GM19467 (cell line): ENCODE data around the gene MED8.
"Not testable (repeated sequence)": the region's sequence is repeated elsewhere in the genome, so short reads cannot be mapped to it uniquely, and the experiment has no call there.

ENCODE experiments used
- ATAC-seq: cut with Tn5 transposase; IDR thresholded peaks from one replicate; pipeline ENCODE4 v1.9.1; 2021; ENCODE audit warnings: mild to moderate bottlenecking, moderate library complexity; ENCODE audit not compliant: unreplicated experiment

Gene MED8

DNA sequence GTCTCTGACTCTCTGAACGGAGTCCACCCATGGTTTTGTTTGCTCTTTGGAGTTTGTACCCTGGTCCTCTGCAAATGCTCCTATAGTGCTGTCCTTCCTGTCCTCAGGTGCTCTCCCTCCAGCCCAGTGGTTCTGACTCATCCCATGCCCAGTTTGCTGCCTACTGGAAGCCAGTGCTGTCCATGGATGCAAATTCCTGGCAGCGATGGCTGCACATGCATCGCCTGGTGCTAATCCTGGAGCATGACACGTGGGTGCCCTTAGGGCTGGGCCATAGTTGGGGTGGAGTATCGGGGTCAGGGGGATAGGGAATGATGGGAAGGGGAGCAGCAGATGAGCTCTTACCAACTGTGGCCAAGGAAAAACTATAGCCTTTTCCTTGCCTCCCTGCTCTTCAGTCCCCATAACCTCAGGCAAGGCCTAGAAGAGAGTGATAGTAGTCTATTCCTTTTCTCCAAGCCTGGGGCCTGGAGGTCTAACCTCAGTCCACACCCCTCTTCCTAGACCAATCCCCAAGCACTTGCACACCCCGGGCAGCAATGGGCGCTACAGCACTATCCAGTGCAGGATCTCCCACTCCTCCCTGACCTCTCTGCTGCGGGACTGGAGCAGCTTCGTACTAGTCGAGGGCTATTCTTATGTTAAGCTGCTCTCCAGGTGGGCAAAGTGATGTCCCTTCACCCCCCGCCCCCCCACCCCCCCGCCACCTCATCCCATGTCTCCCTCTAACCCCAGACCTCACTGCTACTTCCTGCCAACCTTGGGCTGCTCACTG is 32.6 kb upstream of the MED8 start:
- no peak for ATAC-seq

DNA sequence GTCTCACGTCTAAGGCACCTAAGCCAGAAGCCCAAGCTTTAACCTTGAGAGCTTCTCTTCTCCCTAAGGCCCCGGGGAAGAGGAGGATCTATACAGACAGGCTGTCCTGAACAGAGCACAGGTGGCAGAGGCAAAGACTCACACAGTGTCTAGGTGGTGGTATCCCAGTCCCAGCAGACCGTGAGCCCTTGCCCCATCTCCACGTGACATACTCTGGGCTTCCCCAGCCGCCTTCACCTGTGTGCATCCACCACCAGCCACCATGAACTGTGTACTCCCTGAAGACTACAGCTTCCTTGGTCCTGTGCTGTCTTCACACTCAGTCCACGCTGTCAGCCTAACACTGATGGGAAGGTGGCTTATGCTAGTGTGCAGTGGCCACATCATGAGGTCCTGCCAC is 31.8 kb upstream of the MED8 start:
- ATAC-seq = no peak

DNA sequence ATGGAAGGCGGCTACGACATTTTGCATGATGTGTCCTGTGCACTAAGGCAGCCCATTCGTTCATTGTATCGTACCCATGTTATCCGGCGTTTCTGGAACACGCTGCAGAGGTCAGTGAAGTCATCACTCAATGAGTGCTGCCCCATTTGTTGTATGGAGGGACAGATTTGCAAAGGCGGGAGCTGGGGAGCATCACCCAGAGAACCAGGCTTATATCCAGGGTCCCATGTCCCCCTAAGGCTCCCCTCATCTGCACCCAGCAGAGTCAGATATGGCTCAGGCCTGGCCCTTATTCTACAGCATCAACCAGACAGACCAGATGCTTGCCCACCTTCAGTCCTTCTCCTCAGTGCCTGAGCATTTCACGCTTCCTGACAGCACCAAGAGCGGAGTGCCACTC is 31.3 kb upstream of the MED8 start:
- ATAC-seq = no peak

GRCh38 chr1:43419627-43420425 is 30.2 kb upstream of the MED8 start:
- no peak for ATAC-seq

GRCh38 chr1:43418858-43419257 is 29.3 kb upstream of the MED8 start:
- ATAC-seq = no peak

DNA sequence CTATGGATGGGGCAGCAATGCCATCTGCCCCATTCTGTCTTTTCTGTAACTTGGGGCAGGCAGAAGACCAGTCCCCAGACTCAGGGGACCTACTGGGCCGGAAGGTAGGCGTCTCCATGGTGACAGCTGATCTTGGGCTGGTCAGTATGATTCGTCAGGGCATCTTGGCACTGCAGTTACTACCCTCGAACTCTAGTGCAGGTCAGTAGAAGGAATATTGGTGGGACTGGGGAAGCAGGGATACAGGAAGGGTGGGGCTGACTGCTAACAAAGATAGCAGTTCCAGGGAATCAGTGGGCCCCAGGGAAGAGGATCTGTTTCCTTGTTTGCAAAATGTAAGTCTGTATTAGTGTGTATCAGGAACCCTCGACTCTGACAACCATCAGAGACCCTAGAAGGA is 26.3 kb upstream of the MED8 start:
- ATAC-seq = no peak

DNA sequence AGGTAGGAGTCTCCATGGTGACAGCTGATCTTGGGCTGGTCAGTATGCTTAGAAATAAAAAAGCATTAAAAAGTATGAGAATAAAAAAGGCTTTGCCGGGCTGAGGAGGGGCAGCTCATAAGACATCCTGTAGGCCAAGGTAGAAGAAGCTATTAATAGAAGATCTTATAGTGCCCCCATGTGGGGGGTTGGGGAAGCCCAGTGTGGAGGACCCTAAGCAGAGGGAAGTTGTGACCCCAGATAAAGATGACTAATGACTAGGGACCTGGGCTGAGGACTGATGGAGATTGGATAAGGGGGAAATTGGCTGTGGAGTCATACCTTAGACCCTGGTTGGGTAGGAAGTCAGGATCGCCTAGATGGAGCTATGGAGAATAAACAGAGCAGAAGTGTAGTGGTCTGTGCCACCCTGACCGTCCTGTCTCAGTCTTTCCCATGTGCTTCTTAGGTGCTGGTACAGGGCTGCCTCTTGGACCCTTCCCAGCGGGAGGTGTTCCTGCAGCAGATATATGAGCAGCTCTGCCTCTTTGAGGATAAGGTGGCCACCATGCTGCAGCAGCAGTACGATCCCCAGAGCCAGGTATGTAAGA is 25.1 kb upstream of the MED8 start:
- ATAC-seq = no peak

DNA sequence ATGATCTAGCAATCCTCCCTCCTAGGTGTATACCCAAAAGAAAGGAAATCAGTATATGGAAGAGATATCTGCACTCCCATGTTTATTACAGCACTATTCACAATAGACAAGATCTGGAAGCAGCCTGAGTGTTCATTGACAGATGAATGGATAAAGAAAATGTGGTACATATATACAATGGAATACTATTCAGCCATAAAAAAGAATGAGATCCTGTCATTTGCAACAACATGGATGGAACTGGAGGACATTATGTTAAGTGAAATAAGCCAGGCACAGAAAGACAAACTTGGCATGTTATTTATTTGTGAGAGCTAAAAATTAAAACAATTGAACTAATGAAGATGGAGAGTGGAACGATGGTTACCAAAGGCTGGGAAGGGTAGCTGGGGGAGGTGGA is 23.8 kb upstream of the MED8 start:
- ATAC-seq = not testable (repeated sequence)

DNA sequence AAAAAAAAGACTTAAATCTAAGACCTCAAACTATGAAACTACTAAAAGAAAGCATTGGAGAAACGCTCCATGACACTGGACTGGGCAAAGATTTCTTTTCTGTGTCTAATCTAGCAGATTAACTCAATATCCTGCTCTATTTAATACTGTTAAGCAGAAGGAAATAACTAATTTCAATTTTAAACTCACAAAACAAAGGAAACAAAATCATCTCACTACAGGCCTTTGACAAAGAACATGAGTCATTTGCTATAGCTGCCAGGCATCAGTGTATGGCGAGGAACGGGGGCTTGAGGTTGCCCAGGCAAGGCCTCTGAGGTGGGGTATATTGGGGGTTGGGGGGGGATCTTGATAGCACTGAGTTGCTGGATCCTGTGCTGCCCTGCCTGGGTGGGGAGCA is 21.0 kb upstream of the MED8 start:
- no peak for ATAC-seq

DNA sequence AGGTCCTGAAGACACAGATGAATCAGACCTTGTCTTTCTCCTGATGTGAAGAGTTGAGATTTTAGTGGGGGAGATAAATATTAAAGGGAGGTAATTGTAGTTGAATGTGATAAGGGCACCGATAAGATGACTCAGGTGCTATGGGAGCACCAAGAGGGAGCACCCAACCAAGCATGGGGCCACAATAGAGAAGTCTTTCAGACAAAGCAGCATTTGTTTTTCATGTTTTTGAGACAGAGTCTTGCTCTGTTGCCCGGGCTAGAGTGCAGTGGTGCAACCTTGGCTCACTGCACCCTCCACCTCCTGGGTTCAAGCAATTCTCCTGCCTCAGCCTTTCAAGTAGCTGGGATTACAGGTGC is 16.3 kb upstream of the MED8 start:
- ATAC-seq = no peak

DNA sequence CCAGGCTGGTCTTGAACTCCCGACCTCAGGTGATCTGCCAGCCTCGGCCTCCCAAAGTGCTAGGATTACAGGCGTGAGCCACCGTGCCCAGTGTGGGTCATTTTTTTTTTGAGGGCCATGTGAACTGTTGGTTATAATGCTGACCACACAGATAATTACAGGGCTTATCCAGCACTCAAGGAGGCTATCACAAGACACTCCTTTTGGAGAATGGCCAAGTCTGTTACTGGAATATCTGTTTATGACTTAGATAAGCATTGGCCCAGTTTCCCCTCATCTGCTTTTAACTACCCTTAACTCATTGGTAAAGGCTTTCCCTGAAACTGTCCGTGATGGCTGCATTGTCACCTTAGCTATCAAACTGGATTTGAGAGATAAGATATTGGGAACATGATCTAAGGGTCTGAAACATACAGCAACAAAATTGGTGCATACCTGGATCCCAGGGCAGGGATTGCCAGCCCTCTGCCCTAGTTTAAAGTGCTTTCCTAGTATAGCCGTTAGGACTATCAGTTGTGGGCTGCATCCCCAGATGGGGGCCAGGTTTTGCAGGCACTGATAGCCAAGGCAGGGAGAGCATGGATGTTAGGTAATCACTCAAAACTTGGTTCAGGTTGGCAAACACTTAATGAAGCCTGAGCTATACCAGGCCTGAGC is 15.7 kb upstream of the MED8 start:
- ATAC-seq = no peak

DNA sequence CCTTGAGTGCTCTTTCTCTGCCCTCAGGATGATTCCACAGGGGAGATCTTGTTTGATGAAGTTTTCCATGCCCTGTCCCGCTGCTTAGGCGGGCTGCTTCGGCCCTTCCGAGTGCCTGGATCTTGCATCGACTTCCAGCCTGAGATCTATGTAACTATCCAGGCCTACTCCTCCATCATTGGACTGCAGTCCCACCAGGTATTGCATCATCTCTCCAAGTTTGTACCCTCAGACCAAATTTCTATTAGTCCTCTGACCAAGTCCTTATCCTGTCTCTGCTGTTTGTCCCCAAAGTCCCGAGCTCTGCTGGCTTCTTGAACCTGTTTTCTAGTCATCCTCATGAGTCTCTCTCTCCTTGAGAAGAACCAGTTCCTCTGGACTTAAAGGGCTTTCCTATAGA is 14.8 kb upstream of the MED8 start:
- ATAC-seq = no peak

DNA sequence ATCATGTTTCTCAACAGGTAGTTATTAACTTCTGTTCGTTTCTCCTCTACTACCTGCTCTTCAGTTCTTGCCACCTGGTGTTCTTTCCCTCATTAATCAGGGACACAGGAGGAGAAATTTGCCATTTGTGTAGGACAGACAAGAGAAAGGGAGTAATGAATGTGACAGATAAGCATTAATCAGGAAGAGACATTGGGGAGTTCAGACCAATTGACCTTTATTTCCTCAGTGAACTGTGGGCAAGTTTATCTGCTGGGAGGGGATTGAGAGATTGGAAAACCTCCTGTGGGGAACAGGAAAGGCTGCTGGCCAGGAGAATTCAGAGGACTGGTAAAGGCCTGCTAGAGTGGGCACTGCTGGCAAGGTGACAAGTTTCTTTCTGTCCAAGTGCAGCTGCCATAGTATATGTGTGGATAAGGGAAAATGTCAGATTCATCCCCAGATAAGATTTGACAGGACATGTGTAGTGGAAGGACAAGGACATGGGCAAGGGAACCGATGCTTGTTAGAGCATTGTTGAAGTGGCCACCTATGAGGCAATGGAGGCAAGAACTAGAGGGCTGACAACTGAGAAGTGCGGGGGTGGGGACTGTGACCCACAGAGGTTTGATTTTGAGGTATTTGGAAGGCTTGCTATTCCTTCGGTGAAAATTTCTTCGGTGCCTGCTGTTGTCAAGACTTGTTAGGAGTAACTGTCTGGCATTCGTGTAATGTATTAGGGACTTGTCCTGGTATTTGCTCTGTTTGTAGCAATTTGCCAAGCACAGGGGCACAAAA is 12.7 kb upstream of the MED8 start:
- no peak for ATAC-seq

DNA sequence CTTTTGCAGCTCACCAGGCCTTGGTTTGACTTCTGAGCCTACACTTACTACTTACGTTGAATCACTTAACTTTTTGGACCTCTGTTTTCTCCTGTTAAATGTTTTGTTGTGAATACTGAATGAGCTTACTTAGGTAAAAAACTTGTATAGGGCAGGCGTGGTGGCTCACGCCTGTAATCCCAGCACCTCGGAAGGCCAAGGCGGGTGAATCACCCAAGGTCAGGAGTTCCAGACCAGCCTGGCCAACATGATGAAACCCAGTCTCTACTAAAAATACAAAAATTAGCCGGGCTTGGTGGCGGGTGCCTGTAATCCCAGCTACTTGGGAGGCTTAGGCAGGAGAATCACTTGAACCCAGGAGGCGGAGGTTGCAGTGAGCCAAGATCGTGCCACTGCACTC is 10.8 kb upstream of the MED8 start:
- ATAC-seq = not testable (repeated sequence)

- ATAC-seq = no peak
These were observed 8.6 kb upstream of the MED8 start for GRCh38 chr1:43398227-43398626.

- no peak for ATAC-seq
These were observed 6.5 kb upstream of the MED8 start for GRCh38 chr1:43396059-43396458.

GRCh38 chr1:43395523-43395922 is 5.9 kb upstream of the MED8 start:
- ATAC-seq = no peak

GRCh38 chr1:43392702-43393101 is 3.1 kb upstream of the MED8 start:
- ATAC-seq = no peak

GRCh38 chr1:43388613-43389012 is 987 bp downstream of the MED8 start:
- ATAC-seq = no peak

- no peak for ATAC-seq
These were observed 1.5 kb downstream of the MED8 start for GRCh38 chr1:43387976-43388599.
